HUDEP-2 (cell line): ENCODE results near the gene COG3.

ENCODE experiments used
- DNase-seq, 76 experiments: peaks; one replicate each; lab custom pipeline; 2025; ENCODE audit not compliant: unreplicated experiment in 76 of 76; lab: John Stamatoyannopoulos, UW

COG3 gene

DNA sequence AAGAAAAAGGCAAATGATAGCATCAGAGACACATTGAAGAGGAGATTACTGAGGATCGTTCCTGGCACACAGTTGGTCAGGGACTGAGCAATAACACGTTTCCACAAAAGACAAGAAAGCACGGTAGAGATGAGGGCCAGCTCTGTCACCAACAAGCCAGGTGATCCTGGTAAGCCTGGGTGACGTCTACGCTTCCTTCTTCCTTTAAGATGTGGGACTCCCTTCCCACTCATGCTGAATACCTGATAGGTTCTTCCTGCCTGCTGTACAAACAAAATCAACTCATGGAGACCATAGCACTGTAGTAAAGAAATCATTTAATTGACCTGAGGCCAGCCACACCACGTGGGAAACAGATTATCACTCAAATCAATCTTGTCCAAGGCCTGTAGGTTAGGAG is 19.7 kb upstream of the COG3 start:
- no peak for DNase-seq

GRCh38 chr13:45446181-45446580 is 18.6 kb upstream of the COG3 start:
- DNase-seq: no peak

DNA sequence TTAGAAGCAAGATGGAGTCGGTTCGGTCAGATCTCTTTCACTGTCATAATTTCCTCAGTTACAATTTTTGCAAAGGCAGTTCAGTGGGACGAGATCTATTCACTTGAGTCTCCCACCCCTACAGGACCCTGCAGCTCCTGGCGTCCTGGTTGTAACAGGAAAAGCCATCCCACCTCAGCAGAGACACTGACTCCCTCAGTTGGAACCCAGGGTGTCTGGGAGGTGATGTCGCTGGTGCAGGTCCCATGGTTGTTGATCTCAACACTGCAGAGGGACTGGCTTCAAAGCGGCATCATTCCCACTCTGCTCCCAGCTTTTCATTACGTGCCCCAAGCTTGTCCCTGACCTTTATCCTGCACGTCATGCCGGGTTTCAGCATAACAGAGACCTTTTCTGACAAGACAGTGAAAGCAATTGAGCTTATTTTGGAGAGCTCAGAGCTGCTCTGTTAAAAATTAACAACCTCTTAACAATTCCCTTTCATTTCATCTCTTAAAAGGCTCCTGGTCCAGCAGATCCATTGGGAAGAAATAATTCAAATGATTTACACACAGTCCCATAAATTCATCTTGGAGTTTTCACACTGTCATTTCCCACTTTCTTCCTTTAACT is 17.6 kb upstream of the COG3 start:
- DNase-seq: no peak

- DNase-seq: no peak
These were observed 15.7 kb upstream of the COG3 start for GRCh38 chr13:45448965-45449559.

DNA sequence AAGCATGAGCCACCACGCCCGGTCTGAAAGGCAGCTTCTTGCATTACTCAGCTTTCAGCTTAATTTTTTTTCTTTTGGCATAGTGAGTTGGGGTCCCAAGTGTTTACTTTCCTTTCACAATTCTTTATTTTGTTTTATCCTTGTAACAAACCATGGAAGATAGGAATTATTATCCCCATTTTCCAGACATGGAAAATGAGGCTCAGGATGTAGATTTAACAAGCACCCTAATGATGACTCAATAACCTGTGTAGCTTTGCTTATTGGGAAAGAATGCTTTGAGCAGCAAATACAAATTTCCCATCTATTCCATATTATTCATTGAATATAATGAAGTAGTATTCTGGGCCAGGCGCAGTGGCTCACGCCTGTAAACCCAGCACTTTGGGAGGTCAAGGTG is 13.5 kb upstream of the COG3 start:
- no peak for DNase-seq

DNA sequence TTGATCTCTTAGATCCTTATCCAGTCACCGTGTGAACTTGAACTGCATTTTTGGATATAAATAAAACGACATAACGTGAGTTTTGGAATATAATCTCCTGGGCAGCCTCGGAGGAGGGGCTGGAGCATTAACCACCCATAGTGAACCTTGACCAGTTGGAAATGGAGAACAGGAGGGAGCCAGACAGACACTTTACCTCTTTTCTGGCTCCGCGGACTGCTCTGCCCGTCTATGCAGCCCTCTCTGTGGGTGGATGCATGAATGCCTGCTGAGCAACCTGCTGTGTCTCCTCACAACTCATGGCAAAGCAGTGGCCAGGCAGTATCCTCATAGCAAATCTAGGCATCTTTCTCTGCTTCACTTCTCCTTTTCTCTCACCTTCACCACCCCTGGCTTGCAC is 10.5 kb upstream of the COG3 start:
- DNase-seq: no peak

GRCh38 chr13:45456196-45456972 is 8.4 kb upstream of the COG3 start:
- DNase-seq: no peak

- DNase-seq: no peak
These were observed 525 bp upstream of the COG3 start for GRCh38 chr13:45464141-45464686.

GRCh38 chr13:45466359-45466758 is 1.6 kb downstream of the COG3 start:
- no peak for DNase-seq

DNA sequence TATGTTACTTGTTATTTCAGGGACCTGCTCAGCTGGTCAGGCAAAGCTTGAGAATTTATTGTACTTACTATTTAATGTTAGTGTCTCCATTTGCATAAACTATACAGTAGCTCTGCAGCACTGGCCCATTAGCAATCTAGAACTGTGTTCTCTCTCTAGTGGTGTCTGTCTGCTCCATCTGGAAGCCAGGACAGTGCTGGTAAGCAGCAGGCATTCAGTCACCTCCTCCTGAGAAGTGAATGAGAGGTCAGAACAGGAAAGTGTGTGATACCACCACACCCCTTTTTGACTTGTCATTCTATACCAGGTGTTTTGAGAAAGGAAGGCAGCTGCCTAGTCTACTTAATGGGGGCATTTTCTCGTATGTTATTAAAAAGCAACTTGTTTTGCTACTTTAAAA is 3.9 kb downstream of the COG3 start:
- peak in 1 of 76 experiments; percentile 7 for DNase-seq

- DNase-seq: no peak
These were observed 7.5 kb downstream of the COG3 start for GRCh38 chr13:45472171-45472705.

- DNase-seq: peak in 5 of 76 experiments; percentile 2 to 17 (median 6)
These were observed 8.9 kb downstream of the COG3 start for GRCh38 chr13:45473627-45474026.

DNA sequence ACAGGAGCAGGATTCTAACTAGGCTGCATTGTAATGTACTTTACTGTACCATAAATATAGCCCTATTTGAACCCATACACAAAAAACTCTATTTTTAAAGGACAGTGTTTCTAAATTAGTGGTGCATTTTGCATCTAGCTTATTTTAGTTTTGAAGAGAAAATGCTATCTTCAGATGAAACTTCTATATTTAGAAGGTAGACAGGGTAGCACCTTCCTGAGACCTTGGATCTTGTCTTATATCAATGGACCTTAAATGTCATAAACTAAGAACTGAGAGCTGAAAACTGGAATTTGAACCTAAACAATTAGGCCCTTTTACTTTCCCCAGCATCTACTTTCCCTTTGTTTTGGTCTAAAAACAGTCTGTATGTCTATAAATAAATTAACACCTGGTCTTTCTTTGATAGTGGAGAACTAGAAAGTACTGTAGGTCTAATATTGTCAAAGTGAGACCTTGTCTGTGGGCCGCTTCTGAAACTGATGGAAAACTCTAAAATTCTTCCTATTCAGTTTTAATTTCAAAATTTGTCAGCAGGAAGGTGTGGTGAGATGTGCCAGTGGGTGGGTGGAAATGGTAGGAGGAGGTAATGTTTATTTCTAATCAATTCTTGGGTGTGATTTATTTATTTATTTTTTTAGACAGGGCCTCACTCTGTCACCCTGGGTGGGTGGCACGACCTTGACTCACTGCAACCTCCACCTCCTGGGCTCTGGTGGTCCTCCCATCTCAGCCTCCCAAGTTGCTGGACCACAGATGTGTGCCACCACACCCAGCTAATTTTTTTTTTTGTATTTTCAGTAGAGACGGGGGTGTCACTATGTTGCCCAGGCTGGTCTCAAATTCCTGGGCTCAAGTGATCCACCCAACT is 10.1 kb downstream of the COG3 start:
- DNase-seq: no peak

GRCh38 chr13:45479661-45480060 is 14.9 kb downstream of the COG3 start:
- DNase-seq: no peak

DNA sequence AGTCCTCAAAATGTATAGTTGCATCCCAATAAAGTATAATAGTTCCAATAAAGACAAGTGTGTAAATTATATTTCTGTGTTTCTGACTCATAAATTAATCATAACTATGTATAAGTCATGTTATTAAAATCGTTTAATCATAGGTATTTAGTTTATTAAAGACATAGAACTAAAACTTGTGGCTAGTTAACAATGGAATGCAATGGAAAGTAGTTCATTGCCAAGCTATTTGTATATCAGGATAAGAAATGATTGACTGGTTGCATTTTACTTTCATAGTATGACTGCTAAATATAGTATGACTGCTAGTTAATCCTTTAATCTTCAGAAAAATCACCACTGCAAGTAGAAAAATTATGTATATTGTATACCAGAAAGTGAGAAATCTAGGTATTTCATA is 16.9 kb downstream of the COG3 start:
- DNase-seq: no peak

DNA sequence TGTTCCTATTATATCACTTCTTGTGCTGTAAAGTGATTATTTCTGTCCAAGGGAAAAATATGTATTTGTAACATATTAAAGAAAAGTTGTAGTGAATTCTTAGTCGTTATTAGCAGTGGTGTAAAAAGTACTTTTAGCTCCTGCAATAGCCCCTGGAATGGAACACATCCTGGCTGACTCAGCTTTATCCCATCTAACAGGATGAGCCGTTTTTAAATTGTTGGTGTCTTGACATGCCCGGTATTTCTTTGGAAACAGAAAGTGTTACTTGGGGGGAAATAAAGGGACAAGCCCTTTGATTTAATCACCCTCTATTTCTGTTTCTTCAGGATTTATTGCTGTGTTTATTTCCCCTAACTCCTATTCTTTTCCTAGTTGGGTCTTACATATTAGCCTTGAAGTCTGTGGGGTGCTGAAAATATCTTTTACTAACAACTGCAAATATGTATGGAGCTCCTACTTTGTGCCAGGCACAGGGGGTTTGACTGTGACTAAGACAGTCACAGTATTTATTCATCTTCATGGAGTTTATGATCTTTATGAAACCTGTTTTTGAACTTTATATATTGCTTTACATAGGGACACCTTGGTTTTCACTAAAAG is 17.9 kb downstream of the COG3 start:
- no peak for DNase-seq

GRCh38 chr13:45487604-45488003 is 22.9 kb downstream of the COG3 start:
- DNase-seq: no peak

GRCh38 chr13:45490068-45490467 is 25.3 kb downstream of the COG3 start:
- DNase-seq: no peak

- no peak for DNase-seq
These were observed 27.8 kb downstream of the COG3 start for GRCh38 chr13:45492538-45492937.

DNA sequence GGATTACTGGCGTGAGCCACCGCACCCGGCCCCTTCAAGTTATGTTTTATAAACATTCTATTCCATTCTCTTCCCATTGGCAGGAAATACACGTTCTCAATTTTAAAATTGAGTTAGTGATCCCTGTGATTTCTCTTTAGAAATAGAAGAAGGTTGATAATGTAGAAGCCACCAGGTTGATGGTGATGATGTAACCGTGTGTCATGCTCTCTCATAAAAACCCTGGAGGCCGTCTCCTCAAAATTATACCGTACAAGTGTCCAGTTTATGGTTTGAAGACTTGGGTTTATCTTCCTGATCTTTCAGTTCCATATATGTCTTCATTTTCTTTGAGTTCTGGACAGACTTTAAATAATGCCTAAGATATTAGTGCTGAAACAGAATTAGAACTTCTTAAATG is 32.2 kb downstream of the COG3 start:
- no peak for DNase-seq
